ENCODE data around the gene MTFP1.

DNA sequence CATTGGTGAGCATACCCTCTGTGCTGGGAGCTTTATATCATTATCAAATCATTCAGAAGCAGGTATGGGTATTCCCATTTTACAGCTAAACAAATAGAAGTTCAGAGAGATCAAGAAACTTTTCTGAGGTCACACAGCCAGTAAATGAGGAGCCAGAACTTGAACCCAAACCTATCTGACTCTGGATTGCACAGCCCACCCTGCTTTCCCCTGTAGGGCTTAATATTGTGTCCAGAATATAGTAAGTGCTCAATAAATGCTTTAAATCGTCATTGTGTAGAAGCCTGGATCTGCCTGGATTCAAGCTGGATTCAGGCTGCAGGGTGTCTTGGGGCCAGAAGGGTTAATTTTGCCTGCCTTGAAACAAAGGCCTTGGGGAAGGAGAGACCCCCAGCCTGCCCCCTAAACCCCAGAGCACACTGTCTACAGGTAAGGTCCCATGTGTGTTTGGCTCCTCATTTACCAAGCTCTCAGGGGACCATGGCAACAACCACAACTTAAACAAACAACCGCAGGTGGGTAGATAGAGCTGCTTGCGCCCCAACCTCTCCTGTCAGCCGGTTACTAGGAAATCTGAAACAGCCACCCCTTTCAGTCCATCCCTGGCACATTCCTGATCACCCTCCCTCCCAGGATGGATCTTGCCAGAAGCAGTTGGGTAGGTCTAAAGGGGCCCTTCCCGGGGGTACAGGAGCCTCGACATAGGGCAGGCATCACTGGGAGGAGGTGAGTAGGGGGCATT is 49.3 kb downstream of the MTFP1 start:
- TF ChIP-seq, protein P1, sequence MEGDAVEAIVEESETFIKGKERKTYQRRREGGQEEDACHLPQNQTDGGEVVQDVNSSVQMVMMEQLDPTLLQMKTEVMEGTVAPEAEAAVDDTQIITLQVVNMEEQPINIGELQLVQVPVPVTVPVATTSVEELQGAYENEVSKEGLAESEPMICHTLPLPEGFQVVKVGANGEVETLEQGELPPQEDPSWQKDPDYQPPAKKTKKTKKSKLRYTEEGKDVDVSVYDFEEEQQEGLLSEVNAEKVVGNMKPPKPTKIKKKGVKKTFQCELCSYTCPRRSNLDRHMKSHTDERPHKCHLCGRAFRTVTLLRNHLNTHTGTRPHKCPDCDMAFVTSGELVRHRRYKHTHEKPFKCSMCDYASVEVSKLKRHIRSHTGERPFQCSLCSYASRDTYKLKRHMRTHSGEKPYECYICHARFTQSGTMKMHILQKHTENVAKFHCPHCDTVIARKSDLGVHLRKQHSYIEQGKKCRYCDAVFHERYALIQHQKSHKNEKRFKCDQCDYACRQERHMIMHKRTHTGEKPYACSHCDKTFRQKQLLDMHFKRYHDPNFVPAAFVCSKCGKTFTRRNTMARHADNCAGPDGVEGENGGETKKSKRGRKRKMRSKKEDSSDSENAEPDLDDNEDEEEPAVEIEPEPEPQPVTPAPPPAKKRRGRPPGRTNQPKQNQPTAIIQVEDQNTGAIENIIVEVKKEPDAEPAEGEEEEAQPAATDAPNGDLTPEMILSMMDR (IDR thresholded peaks at IDR 0.05): no peak
- no peak for TF ChIP-seq POLR2AphosphoS5 (IDR thresholded peaks at IDR 0.05; ENCODE audit: insufficient read depth in 1 of 2, low read depth in 1 of 2)
- TF ChIP-seq POLR2A (IDR thresholded peaks at IDR 0.05): no peak
